SK-N-MC (cell line): Measurements from ENCODE around the gene JMJD6.
"Not testable (repeated sequence)": the region's sequence is repeated elsewhere in the genome, so short reads cannot be mapped to it uniquely, and the experiment has no call there.

Experiments used
- EZH2 ChIP-seq: fragments of 200-600 bp; sonication (generic); IDR thresholded peaks from one replicate; pipeline ENCODE4 v1.6.1; 2017; ENCODE audit warnings: antibody characterized with exemption
- POLR2AphosphoS5 ChIP-seq: IDR thresholded peaks from 2 replicates; pipeline ENCODE4 v1.6.1; 2012; ENCODE audit warnings: mild to moderate bottlenecking, low read depth, low read length, borderline replicate concordance

DNA sequence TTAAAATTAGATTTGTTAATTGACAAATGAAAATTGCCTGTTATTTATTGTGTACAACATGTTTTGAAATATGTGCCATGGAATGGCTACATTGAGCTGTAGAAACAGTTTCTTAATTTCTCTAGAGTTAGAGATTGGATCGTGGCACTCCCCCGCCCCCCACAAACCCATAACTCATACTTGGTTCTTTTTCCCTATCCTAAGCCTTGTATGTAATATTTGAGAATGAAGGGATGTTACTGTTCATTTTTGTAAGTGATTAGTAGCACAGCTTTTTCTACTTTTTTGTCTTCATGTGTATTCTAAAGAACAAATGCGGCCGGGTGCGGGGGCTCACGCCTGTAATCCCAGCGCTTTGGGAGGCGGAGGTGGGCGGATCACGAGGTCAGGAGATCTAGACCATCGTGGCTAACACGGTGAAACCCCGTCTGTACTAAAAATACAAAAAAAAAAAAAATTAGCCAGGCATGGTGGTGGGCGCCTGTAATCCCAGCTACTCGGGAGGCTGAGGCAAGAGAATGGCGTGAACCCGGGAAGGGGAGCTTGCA, 13.2 kb upstream of the JMJD6 start:
- TF ChIP-seq EZH2, POLR2AphosphoS5: not testable (repeated sequence)
